ENCODE measurements around the gene MAP3K7. TPM values are rescaled to one million over a fixed set of nuclear protein-coding genes. Genes with fewer than 3 reads are reported as not detected.

The MAP3K7 gene
- total RNA-seq, 1 donor from 2014 or later, result 27.2 TPM

- H3K4me1 Mint-ChIP-seq, result peaks cover 14% of the 10 kb centered on the region
- H3K27me3 Mint-ChIP-seq, result no peaks in the 10 kb centered on the region
- no peak for TF ChIP-seq CTCF (IDR thresholded peaks at IDR 0.05)
- ChIA-PET CTCF (interaction anchor here (1.0 to 1.3 kb wide), 3 partner anchors 9 to 529 kb away, joined by 3 to 9 read pairs (median 7); no protein-coding TSS in a partner anchor), POLR2A (no interaction called here)
- no peak overlapping the region for H3K27ac Mint-ChIP-seq
- no peaks in the 10 kb centered on the region for H3K9me3 Mint-ChIP-seq
- intact Hi-C loops (cut with micrococcal nuclease), result loop anchor here (10.0 kb wide), 1 partner anchor 1095 kb away; no protein-coding TSS in a partner anchor
- DNase-seq (no peak), ATAC-seq (ENCODE audit: low read depth) (no peak)
- H3K4me3 Mint-ChIP-seq, result no peak overlapping the region
- H3K36me3 Mint-ChIP-seq (ENCODE audit: low read depth), result no peaks in the 10 kb centered on the region
Observed at GRCh38 chr6:90469906-90470305, 117.0 kb downstream of the MAP3K7 start.

- intact Hi-C loops (cut with micrococcal nuclease), result no loop called here
- Mint-ChIP-seq H3K9me3 (no peaks in the 10 kb centered on the region), H3K4me3 (no peak overlapping the region), H3K4me1 (peaks cover 11% of the 10 kb centered on the region), H3K27me3 (no peaks in the 10 kb centered on the region), H3K27ac (no peak overlapping the region), H3K36me3 (ENCODE audit: low read depth) (no peaks in the 10 kb centered on the region)
- POLR2A ChIA-PET, result no interaction called here
- no peak for ATAC-seq (ENCODE audit: low read depth)
- CTCF ChIA-PET, result no interaction called here
- DNase-seq, result no peak
- no peak for TF ChIP-seq CTCF (IDR thresholded peaks at IDR 0.05)
Observed at GRCh38 chr6:90468859-90469258, 118.0 kb downstream of the MAP3K7 start.

GRCh38 chr6:90468080-90468479 is 118.8 kb downstream of the MAP3K7 start:
- no peak overlapping the region for H3K27ac Mint-ChIP-seq
- H3K27me3 Mint-ChIP-seq, result no peaks in the 10 kb centered on the region
- ATAC-seq (ENCODE audit: low read depth) (no peak), DNase-seq (no peak)
- no peaks in the 10 kb centered on the region for H3K9me3 Mint-ChIP-seq
- no peak for TF ChIP-seq CTCF (IDR thresholded peaks at IDR 0.05)
- H3K36me3 Mint-ChIP-seq (ENCODE audit: low read depth), result no peaks in the 10 kb centered on the region
- no peak overlapping the region for H3K4me3 Mint-ChIP-seq
- peaks cover 11% of the 10 kb centered on the region for H3K4me1 Mint-ChIP-seq
- CTCF ChIA-PET, result no interaction called here
- POLR2A ChIA-PET, result no interaction called here
- intact Hi-C loops (cut with micrococcal nuclease), result no loop called here

- POLR2A ChIA-PET, result no interaction called here
- intact Hi-C loops (cut with micrococcal nuclease), result no loop called here
- no peak overlapping the region for H3K27ac Mint-ChIP-seq
Observed at GRCh38 chr6:90467546-90467945, 119.3 kb downstream of the MAP3K7 start.

More at GRCh38 chr6:90467546-90467945, 119.3 kb downstream of the MAP3K7 start:
- no peaks in the 10 kb centered on the region for H3K27me3 Mint-ChIP-seq
- H3K4me3 Mint-ChIP-seq, result no peak overlapping the region
- no peak for ATAC-seq (ENCODE audit: low read depth)
- H3K36me3 Mint-ChIP-seq (ENCODE audit: low read depth), result no peaks in the 10 kb centered on the region
- no peaks in the 10 kb centered on the region for H3K9me3 Mint-ChIP-seq
- DNase-seq, result no peak
- no peak for TF ChIP-seq CTCF (IDR thresholded peaks at IDR 0.05)
- H3K4me1 Mint-ChIP-seq, result peaks cover 9% of the 10 kb centered on the region
- CTCF ChIA-PET, result no interaction called here
